ENCODE measurements around the gene POLH.

POLH gene

DNA sequence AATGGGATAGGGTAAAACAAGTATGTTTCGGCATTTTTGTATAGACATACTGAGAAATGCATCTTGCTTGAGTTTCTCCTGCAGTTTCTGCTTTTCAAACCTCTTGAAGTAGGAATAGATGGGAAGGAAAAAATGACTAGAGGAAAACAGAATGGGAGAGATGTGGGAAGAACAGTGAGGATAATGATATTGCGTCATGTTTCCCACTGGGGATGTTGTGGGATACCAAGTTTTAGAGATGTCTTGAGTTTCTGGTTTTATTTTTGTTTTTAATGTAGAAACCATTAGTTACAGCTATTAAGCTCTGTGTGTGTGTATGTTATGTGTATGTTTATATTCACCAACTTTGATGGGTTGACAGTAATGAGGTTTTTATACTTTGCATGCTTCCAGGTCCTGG is 24.6 kb downstream of the POLH start:
- Histone ChIP-seq H3K4me3 (ENCODE audit: low read depth, low read length) (no peak overlapping the region), H3K79me2 (no peaks in the 10 kb centered on the region)

DNA sequence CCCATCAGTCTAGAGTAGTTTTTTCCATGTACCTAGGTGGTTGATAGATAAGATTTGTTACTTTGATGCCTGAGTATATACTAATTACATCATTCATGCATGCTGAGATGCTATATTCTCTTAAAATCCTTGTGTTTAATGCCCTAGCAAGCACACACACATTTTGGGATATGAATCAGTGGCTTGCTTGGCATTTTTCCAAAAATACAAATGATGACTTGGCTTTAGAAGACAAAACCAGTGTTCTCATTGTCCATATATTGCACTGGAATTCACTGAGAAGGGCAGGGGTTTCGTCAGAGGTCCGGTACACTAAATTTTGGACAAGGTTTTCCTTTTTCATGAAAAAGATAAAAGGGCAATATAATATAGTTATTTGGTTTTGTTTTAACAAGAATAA is 28.2 kb downstream of the POLH start:
- Histone ChIP-seq H3K36me3 (ENCODE audit: control insufficient read depth, insufficient read depth, low read length) (no peaks in the 10 kb centered on the region), H3K27ac (no peak overlapping the region), H3K4me1 (peaks cover 2% of the 10 kb centered on the region), H3K4me2 (ENCODE audit: low read length) (no peak overlapping the region), H3K79me2 (no peaks in the 10 kb centered on the region), H3K4me3 (ENCODE audit: low read depth, low read length) (no peak overlapping the region), H3K9ac (no peak overlapping the region), H2AFZ (no peak overlapping the region), H3K9me3 (ENCODE audit: control insufficient read depth, low read length) (no peaks in the 10 kb centered on the region), H3K27me3 (ENCODE audit: control insufficient read depth, insufficient read depth, low read length) (no peaks in the 10 kb centered on the region)
- TF ChIP-seq, protein P1, sequence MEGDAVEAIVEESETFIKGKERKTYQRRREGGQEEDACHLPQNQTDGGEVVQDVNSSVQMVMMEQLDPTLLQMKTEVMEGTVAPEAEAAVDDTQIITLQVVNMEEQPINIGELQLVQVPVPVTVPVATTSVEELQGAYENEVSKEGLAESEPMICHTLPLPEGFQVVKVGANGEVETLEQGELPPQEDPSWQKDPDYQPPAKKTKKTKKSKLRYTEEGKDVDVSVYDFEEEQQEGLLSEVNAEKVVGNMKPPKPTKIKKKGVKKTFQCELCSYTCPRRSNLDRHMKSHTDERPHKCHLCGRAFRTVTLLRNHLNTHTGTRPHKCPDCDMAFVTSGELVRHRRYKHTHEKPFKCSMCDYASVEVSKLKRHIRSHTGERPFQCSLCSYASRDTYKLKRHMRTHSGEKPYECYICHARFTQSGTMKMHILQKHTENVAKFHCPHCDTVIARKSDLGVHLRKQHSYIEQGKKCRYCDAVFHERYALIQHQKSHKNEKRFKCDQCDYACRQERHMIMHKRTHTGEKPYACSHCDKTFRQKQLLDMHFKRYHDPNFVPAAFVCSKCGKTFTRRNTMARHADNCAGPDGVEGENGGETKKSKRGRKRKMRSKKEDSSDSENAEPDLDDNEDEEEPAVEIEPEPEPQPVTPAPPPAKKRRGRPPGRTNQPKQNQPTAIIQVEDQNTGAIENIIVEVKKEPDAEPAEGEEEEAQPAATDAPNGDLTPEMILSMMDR (IDR thresholded peaks at IDR 0.05): no peak

More for the DNA sequence above, 24.6 kb downstream of the POLH start:
- Histone ChIP-seq H3K27me3 (ENCODE audit: control insufficient read depth, insufficient read depth, low read length) (no peaks in the 10 kb centered on the region), H3K9ac (no peak overlapping the region), H3K36me3 (ENCODE audit: control insufficient read depth, insufficient read depth, low read length) (no peaks in the 10 kb centered on the region), H3K4me1 (no peaks in the 10 kb centered on the region), H3K9me3 (ENCODE audit: control insufficient read depth, low read length) (no peaks in the 10 kb centered on the region), H3K27ac (no peak overlapping the region), H3K4me2 (ENCODE audit: low read length) (no peak overlapping the region), H2AFZ (no peak overlapping the region)
- TF ChIP-seq, protein P1 (IDR thresholded peaks at IDR 0.05): no peak

- Histone ChIP-seq H3K9ac (no peak overlapping the region), H2AFZ (no peak overlapping the region), H3K4me2 (ENCODE audit: low read length) (no peak overlapping the region), H3K79me2 (no peaks in the 10 kb centered on the region), H3K27me3 (ENCODE audit: control insufficient read depth, insufficient read depth, low read length) (no peaks in the 10 kb centered on the region), H3K4me3 (ENCODE audit: low read depth, low read length) (no peak overlapping the region), H3K9me3 (ENCODE audit: control insufficient read depth, low read length) (no peaks in the 10 kb centered on the region), H3K36me3 (ENCODE audit: control insufficient read depth, insufficient read depth, low read length) (no peaks in the 10 kb centered on the region), H3K4me1 (peaks cover 2% of the 10 kb centered on the region), H3K27ac (no peak overlapping the region)
- TF ChIP-seq, protein P1 (IDR thresholded peaks at IDR 0.05): no peak
These were observed 30.0 kb downstream of the POLH start for GRCh38 chr6:43606019-43606418.

- H3K27ac ChIP-seq: no peak overlapping the region
- TF ChIP-seq, protein P1 (IDR thresholded peaks at IDR 0.05): peak; percentile 81
- H3K36me3 ChIP-seq (ENCODE audit: control insufficient read depth, insufficient read depth, low read length): no peaks in the 10 kb centered on the region
- H3K79me2 ChIP-seq: no peaks in the 10 kb centered on the region
- no peak overlapping the region for H3K9ac ChIP-seq
- H3K4me3 ChIP-seq (ENCODE audit: low read depth, low read length): no peak overlapping the region
- no peak overlapping the region for H2AFZ ChIP-seq
- H3K4me1 ChIP-seq: peaks cover 2% of the 10 kb centered on the region
- H3K4me2 ChIP-seq (ENCODE audit: low read length): no peak overlapping the region
- H3K27me3 ChIP-seq (ENCODE audit: control insufficient read depth, insufficient read depth, low read length): no peaks in the 10 kb centered on the region
- H3K9me3 ChIP-seq (ENCODE audit: control insufficient read depth, low read length): no peaks in the 10 kb centered on the region
These were observed 32.4 kb downstream of the POLH start for GRCh38 chr6:43608310-43608763.

GRCh38 chr6:43608807-43609206 is 32.8 kb downstream of the POLH start:
- Histone ChIP-seq H3K4me3 (ENCODE audit: low read depth, low read length) (no peak overlapping the region), H3K36me3 (ENCODE audit: control insufficient read depth, insufficient read depth, low read length) (no peaks in the 10 kb centered on the region), H3K79me2 (no peaks in the 10 kb centered on the region), H3K4me2 (ENCODE audit: low read length) (no peak overlapping the region), H2AFZ (no peak overlapping the region), H3K27ac (no peak overlapping the region), H3K9ac (no peak overlapping the region), H3K27me3 (ENCODE audit: control insufficient read depth, insufficient read depth, low read length) (no peaks in the 10 kb centered on the region), H3K9me3 (ENCODE audit: control insufficient read depth, low read length) (no peaks in the 10 kb centered on the region), H3K4me1 (peaks cover 2% of the 10 kb centered on the region)
- TF ChIP-seq, protein P1 (IDR thresholded peaks at IDR 0.05): no peak
